22Rv1 (cell line): Measurements from ENCODE around the gene SMARCD1.

Experiments used
- ZFX ChIP-seq: fragments of 450-650 bp; IDR thresholded peaks from 2 replicates; pipeline ENCODE4 v1.6.1; 2017; ENCODE audit warnings: antibody characterized with exemption, borderline replicate concordance
- TF ChIP-seq, protein P1 (sequence below): fragments of 450-650 bp; IDR thresholded peaks from 2 replicates; pipeline ENCODE4 v1.5.1; 2017; ENCODE audit warnings: mild to moderate bottlenecking

- TF ChIP-seq, protein P1, sequence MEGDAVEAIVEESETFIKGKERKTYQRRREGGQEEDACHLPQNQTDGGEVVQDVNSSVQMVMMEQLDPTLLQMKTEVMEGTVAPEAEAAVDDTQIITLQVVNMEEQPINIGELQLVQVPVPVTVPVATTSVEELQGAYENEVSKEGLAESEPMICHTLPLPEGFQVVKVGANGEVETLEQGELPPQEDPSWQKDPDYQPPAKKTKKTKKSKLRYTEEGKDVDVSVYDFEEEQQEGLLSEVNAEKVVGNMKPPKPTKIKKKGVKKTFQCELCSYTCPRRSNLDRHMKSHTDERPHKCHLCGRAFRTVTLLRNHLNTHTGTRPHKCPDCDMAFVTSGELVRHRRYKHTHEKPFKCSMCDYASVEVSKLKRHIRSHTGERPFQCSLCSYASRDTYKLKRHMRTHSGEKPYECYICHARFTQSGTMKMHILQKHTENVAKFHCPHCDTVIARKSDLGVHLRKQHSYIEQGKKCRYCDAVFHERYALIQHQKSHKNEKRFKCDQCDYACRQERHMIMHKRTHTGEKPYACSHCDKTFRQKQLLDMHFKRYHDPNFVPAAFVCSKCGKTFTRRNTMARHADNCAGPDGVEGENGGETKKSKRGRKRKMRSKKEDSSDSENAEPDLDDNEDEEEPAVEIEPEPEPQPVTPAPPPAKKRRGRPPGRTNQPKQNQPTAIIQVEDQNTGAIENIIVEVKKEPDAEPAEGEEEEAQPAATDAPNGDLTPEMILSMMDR = no peak
- TF ChIP-seq ZFX = no peak
Measured at GRCh38 chr12:50040657-50041056, 44.5 kb upstream of the SMARCD1 start.
